ENCODE results near the gene ARPP21. TPM values are rescaled to one million over a fixed set of nuclear protein-coding genes. Genes with fewer than 3 reads are reported as not detected.

ARPP21 gene
- polyA plus RNA-seq, 1 donor from 2014 or later, result 12.8 TPM

- Histone ChIP-seq H3K9me2 (ENCODE audit: insufficient read depth, low read length) (no peaks in the 10 kb centered on the region), H3K9me3 (ENCODE audit: low read length) (no peaks in the 10 kb centered on the region), H3K27me3 (ENCODE audit: insufficient read depth, low read depth, low read length) (no peaks in the 10 kb centered on the region), H3K27ac (ENCODE audit: low read length) (no peak overlapping the region), H3F3A (ENCODE audit: insufficient read depth, low read length, poor library complexity, severe bottlenecking) (peaks cover 4% of the 10 kb centered on the region), H3K4me2 (ENCODE audit: low read length) (no peak overlapping the region), H3K9ac (ENCODE audit: low read length) (no peak overlapping the region), H4K20me1 (ENCODE audit: insufficient read depth) (no peaks in the 10 kb centered on the region), H3K36me3 (ENCODE audit: insufficient read depth, low read length) (no peaks in the 10 kb centered on the region), H2AFZ (ENCODE audit: low read depth, low read length) (no peak overlapping the region), H3K4me3 (ENCODE audit: low read length) (no peak overlapping the region), H3K79me2 (replicated peaks; ENCODE audit: insufficient read depth, low read length) (no peaks in the 10 kb centered on the region)
- TF ChIP-seq TAF1 (IDR thresholded peaks at IDR 0.05; ENCODE audit: low read depth) (no peak), RAD21 (conservative IDR thresholded peaks at IDR 0.05) (no peak), POLR2AphosphoS5 (IDR thresholded peaks at IDR 0.05) (no peak)
Measured at GRCh38 chr3:35789042-35789831, 149.9 kb downstream of the ARPP21 start.

GRCh38 chr3:35790764-35791163 lies 151.4 kb downstream of the ARPP21 start:
- no peak for TF ChIP-seq POLR2AphosphoS5 (IDR thresholded peaks at IDR 0.05)
- no peak for TF ChIP-seq MXI1 (conservative IDR thresholded peaks at IDR 0.05; ENCODE audit: poor library complexity, severe bottlenecking)
- TF ChIP-seq EP300 (conservative IDR thresholded peaks at IDR 0.05; ENCODE audit: poor library complexity, severe bottlenecking), result no peak
- no peak for TF ChIP-seq REST (IDR thresholded peaks at IDR 0.05; ENCODE audit: borderline replicate concordance)
- no peak for TF ChIP-seq SMC3 (conservative IDR thresholded peaks at IDR 0.05; ENCODE audit: poor library complexity)
- no peak for TF ChIP-seq TAF1 (IDR thresholded peaks at IDR 0.05; ENCODE audit: low read depth)
- TF ChIP-seq RAD21 (conservative IDR thresholded peaks at IDR 0.05), result no peak
- TF ChIP-seq EZH2 (IDR thresholded peaks at IDR 0.05; ENCODE audit: borderline replicate concordance, insufficient read depth, low read length, poor library complexity, severe bottlenecking), result no peak
- H3K9ac ChIP-seq (ENCODE audit: low read length), result no peak overlapping the region
- H3K27ac ChIP-seq (ENCODE audit: low read length), result no peak overlapping the region
- peaks cover 4% of the 10 kb centered on the region for H3F3A ChIP-seq (ENCODE audit: insufficient read depth, low read length, poor library complexity, severe bottlenecking)
- no peaks in the 10 kb centered on the region for H4K20me1 ChIP-seq (ENCODE audit: insufficient read depth)
- no peak overlapping the region for H3K4me3 ChIP-seq (ENCODE audit: low read length)
- H2AFZ ChIP-seq (ENCODE audit: low read depth, low read length), result no peak overlapping the region
- H3K79me2 ChIP-seq (replicated peaks; ENCODE audit: insufficient read depth, low read length), result no peaks in the 10 kb centered on the region
- no peak overlapping the region for H3K4me2 ChIP-seq (ENCODE audit: low read length)
- no peaks in the 10 kb centered on the region for H3K27me3 ChIP-seq (ENCODE audit: insufficient read depth, low read depth, low read length)
- no peaks in the 10 kb centered on the region for H3K9me2 ChIP-seq (ENCODE audit: insufficient read depth, low read length)
- no peaks in the 10 kb centered on the region for H3K36me3 ChIP-seq (ENCODE audit: insufficient read depth, low read length)
- no peaks in the 10 kb centered on the region for H3K9me3 ChIP-seq (ENCODE audit: low read length)

- H3K9ac ChIP-seq (ENCODE audit: low read length), result no peak overlapping the region
- H3K36me3 ChIP-seq (ENCODE audit: insufficient read depth, low read length), result no peaks in the 10 kb centered on the region
- no peak overlapping the region for H3K27ac ChIP-seq (ENCODE audit: low read length)
- TF ChIP-seq TAF1 (IDR thresholded peaks at IDR 0.05; ENCODE audit: low read depth) (no peak), EP300 (conservative IDR thresholded peaks at IDR 0.05; ENCODE audit: poor library complexity, severe bottlenecking) (no peak), SMC3 (conservative IDR thresholded peaks at IDR 0.05; ENCODE audit: poor library complexity) (no peak), CTCF (IDR thresholded peaks at IDR 0.05; ENCODE audit: poor library complexity, severe bottlenecking) (no peak), RAD21 (conservative IDR thresholded peaks at IDR 0.05) (no peak), EZH2 (IDR thresholded peaks at IDR 0.05; ENCODE audit: borderline replicate concordance, insufficient read depth, low read length, poor library complexity, severe bottlenecking) (no peak), POLR2AphosphoS5 (IDR thresholded peaks at IDR 0.05) (no peak), MXI1 (conservative IDR thresholded peaks at IDR 0.05; ENCODE audit: poor library complexity, severe bottlenecking) (no peak), REST (IDR thresholded peaks at IDR 0.05; ENCODE audit: borderline replicate concordance) (no peak)
- H2AFZ ChIP-seq (ENCODE audit: low read depth, low read length), result no peak overlapping the region
- H4K20me1 ChIP-seq (ENCODE audit: insufficient read depth), result no peaks in the 10 kb centered on the region
- H3K9me3 ChIP-seq (ENCODE audit: low read length), result no peaks in the 10 kb centered on the region
- H3K79me2 ChIP-seq (replicated peaks; ENCODE audit: insufficient read depth, low read length), result no peaks in the 10 kb centered on the region
- no peaks in the 10 kb centered on the region for H3K27me3 ChIP-seq (ENCODE audit: insufficient read depth, low read depth, low read length)
- H3K4me2 ChIP-seq (ENCODE audit: low read length), result no peak overlapping the region
- peaks cover 4% of the 10 kb centered on the region for H3F3A ChIP-seq (ENCODE audit: insufficient read depth, low read length, poor library complexity, severe bottlenecking)
- H3K4me3 ChIP-seq (ENCODE audit: low read length), result no peak overlapping the region
- no peaks in the 10 kb centered on the region for H3K9me2 ChIP-seq (ENCODE audit: insufficient read depth, low read length)
Measured at GRCh38 chr3:35793667-35794066, 154.3 kb downstream of the ARPP21 start.

All from neural cell (in vitro differentiated cells).